Stimulated activated CD4-positive, alpha-beta T cell treated with anti-CD3 and anti-CD28 coated beads, Interleukin-1b, Interleukin-23, amount 100 ng/mL, for 4 hours (primary cell): ENCODE results near the gene AUTS2.

Source experiments
- DNase-seq, 2 donors: peaks; one replicate each; pipeline ENCODE4 v3.0.0-alpha.2; 2020; ENCODE audit warnings: low read depth in 2 of 2

Gene AUTS2

GRCh38 chr7:69789563-69789962, 191.3 kb downstream of the AUTS2 start:
- DNase-seq: no peak

GRCh38 chr7:69790977-69791724, 192.9 kb downstream of the AUTS2 start:
- DNase-seq: no peak

GRCh38 chr7:69791739-69792138, 193.5 kb downstream of the AUTS2 start:
- no peak for DNase-seq

GRCh38 chr7:69795932-69796331, 197.7 kb downstream of the AUTS2 start:
- DNase-seq: no peak

- no peak for DNase-seq
Measured at GRCh38 chr7:69796416-69796815, 198.1 kb downstream of the AUTS2 start.

GRCh38 chr7:69799048-69799697, 200.9 kb downstream of the AUTS2 start:
- no peak for DNase-seq

- no peak for DNase-seq
Measured at GRCh38 chr7:69799990-69800389, 201.7 kb downstream of the AUTS2 start.

- DNase-seq: no peak
Measured at GRCh38 chr7:69800495-69800894, 202.2 kb downstream of the AUTS2 start.

- DNase-seq: no peak
Measured at GRCh38 chr7:69801729-69802682, 203.7 kb downstream of the AUTS2 start.

GRCh38 chr7:69803699-69804516, 205.6 kb downstream of the AUTS2 start:
- no peak for DNase-seq

- DNase-seq: no peak
Measured at GRCh38 chr7:69804962-69805361, 206.7 kb downstream of the AUTS2 start.

- DNase-seq: no peak
Measured at GRCh38 chr7:69808391-69808790, 210.1 kb downstream of the AUTS2 start.

GRCh38 chr7:69811476-69812308, 213.4 kb downstream of the AUTS2 start:
- no peak for DNase-seq

- DNase-seq: no peak
Measured at GRCh38 chr7:69812756-69813155, 214.5 kb downstream of the AUTS2 start.

GRCh38 chr7:69813637-69814240, 215.5 kb downstream of the AUTS2 start:
- DNase-seq: no peak

GRCh38 chr7:69814421-69814962, 216.2 kb downstream of the AUTS2 start:
- no peak for DNase-seq

GRCh38 chr7:69816501-69816900, 218.2 kb downstream of the AUTS2 start:
- DNase-seq: no peak

GRCh38 chr7:69817121-69817520, 218.8 kb downstream of the AUTS2 start:
- no peak for DNase-seq

GRCh38 chr7:69817841-69818635, 219.8 kb downstream of the AUTS2 start:
- DNase-seq: no peak
